Esophagus squamous epithelium (tissue), 5 donors: Measurements from ENCODE around the gene PPM1K. TPM values are rescaled to one million over a fixed set of nuclear protein-coding genes. Genes with fewer than 3 reads are reported as not detected.

ENCODE experiments used
- DNase-seq: peaks from one replicate; lab custom pipeline; 2025; lab: John Stamatoyannopoulos, UW
- H3K27ac ChIP-seq, 4 donors: fragments of 200-600 bp; sonication (generic); one replicate each; pipeline ENCODE4 v1.5.1; 2016 to 2019; ENCODE audit warnings: mild to moderate bottlenecking in 1 of 4
- H3K27me3 ChIP-seq, 4 donors: fragments of 200-600 bp; sonication (generic); 1 replicate in 3 of 4; 2 replicates in 1 of 4; pipeline versions ENCODE4 v1.5.1 to v1.6.0; 2017 to 2021; ENCODE audit warnings: antibody characterized with exemption in 1 of 4
- H3K36me3 ChIP-seq, 3 donors: fragments of 200-600 bp; sonication (generic); one replicate each; pipeline ENCODE4 v1.5.1; 2016 to 2019
- H3K4me1 ChIP-seq, 3 donors: fragments of 200-600 bp; sonication (generic); one replicate each; pipeline ENCODE4 v1.5.1; 2017 to 2019
- H3K4me3 ChIP-seq, 4 donors: fragments of 200-600 bp; sonication (generic); 1 replicate in 3 of 4; 2 replicates in 1 of 4; pipeline ENCODE4 v1.5.1; 2016 to 2019; ENCODE audit warnings: mild to moderate bottlenecking in 2 of 4, moderate library complexity in 1 of 4
- H3K9me3 ChIP-seq, 3 donors: fragments of 200-600 bp; sonication (generic); one replicate each; pipeline ENCODE4 v1.5.1; 2016 to 2019
- CTCF ChIP-seq, 6 experiments: fragments of 450-650 bp in 4 of 6; fragments of 200-600 bp in 2 of 6; sonication (generic) in 2 of 6; IDR thresholded peaks; one replicate each; pipeline ENCODE4 v1.5.1; 2016 to 2019; ENCODE audit warnings: antibody characterized with exemption in 6 of 6, mild to moderate bottlenecking in 4 of 6, moderate library complexity in 4 of 6
- POLR2A ChIP-seq, 4 donors: fragments of 450-650 bp; IDR thresholded peaks; one replicate each; pipeline ENCODE4 v1.6.1; 2017; ENCODE audit warnings: antibody characterized with exemption in 4 of 4, mild to moderate bottlenecking in 4 of 4, moderate library complexity in 3 of 4
- WGBS, 2 donors: methylation state at CpG; one replicate each; pipeline ENCODE4 v1.1.5; 2018; 5-methylcytosine and 5-hydroxymethylcytosine counted together
- intact Hi-C: fragments of 100-400 bp; cut with DNase I; formaldehyde crosslinking; loops from one replicate; pipeline ENCODE4 v1.15.0; 2022
- total RNA-seq, 4 donors: library from RNA; depleted of rRNA; stranded (reverse); fragments of >200 nt; gene quantifications; one replicate each; pipeline ENCODE4 v1.1.0, GENCODE V29; 2016
- donor health status: DM: yes; HTN: yes; CAD: no.

Gene PPM1K
- 10 to 100 TPM in 3 of 4 donors, 1 to 10 TPM in 1; 4.4 to 34.0 (median 11.7) TPM for total RNA-seq

DNA sequence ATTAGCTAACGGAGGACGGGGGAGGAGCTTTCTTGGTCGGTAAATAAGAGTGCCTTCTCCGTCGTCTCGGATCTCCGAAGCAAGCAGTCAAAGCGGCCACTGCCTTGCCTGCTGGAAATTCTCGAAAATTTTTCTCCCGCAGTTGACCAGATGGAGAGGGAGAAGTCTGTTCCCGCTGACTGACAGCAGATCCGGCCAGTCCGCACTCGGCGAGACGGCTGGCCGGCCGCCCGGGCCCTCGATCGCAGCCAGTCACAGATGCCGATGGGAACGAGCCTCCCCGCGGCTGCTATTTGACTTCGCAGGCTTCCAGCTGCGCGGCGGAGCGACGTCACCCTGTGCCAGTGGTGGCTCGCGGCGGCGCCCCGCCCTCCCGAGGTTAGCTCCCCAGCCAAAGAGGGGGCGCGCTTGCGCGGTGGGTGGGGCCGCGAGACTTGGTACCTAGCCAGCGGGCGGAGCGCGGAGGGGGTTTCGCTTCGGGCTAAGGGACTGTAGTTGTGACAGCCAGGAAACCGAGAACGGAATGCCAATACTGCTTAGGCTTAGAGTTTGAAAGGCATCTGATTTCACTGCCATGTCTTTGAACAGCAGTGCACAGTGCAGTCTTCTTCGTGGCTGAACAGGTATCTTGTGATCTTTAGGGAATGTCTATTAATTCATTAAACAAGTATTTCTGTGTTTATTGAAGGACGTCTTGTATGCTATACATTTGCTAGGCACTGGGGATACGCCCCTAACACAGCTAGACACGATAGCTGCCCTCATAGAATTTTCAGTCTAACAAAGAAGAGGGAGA is at the start of gene PPM1K:
TSS of gene PPM1K (minus strand) at position 123 of the 796 bp plus-strand sequence. CDS start 5,978 bp downstream, outside the sequence.
- intact Hi-C loops, result loop anchor here (10.0 kb wide), 1 partner anchor 80 kb away; no protein-coding TSS in a partner anchor
- peak in 4 of 6 experiments; percentile 5 to 25 (median 18) for TF ChIP-seq CTCF (IDR thresholded peaks at IDR 0.05)
- peak in 3 of 4 donors; percentile 64 to 90 (median 89) for TF ChIP-seq POLR2A (IDR thresholded peaks at IDR 0.05)
- WGBS, 2 donors, result 0% methylated on average over 5 to 23 of the region's 55 CpGs

GRCh38 chr4:88333741-88334405 is 49.5 kb upstream of the PPM1K start:
- peaks cover 0 to 41% (median 14%) of the 10 kb centered on the region in 3 donors for H3K4me1 ChIP-seq
- no peaks in the 10 kb centered on the region for H3K27me3 ChIP-seq
- TF ChIP-seq CTCF (IDR thresholded peaks at IDR 0.05), result no peak
- no peak for TF ChIP-seq POLR2A (IDR thresholded peaks at IDR 0.05)
- peak overlapping the region in 3 of 4 donors; percentile 34 to 67 (median 58) for H3K27ac ChIP-seq
- H3K4me3 ChIP-seq, result no peak overlapping the region
- 88 to 100% methylated on average over 1 of the region's 1 CpG for WGBS, 2 donors
- no peak for DNase-seq
- intact Hi-C loops, result no loop called here
- no peaks in the 10 kb centered on the region for H3K36me3 ChIP-seq
- H3K9me3 ChIP-seq, result no peaks in the 10 kb centered on the region

More for the DNA sequence above, at the start of gene PPM1K:
- Histone ChIP-seq H3K4me3 (peak within 1 kb of the TSS; percentile 65 to 88 (median 78)), H3K36me3 (no peaks in the 10 kb centered on the region), H3K4me1 (peaks cover 7 to 56% (median 8%) of the 10 kb centered on the region in 3 donors), H3K27ac (peak within 1 kb of the TSS; percentile 96 to 100 (median 100)), H3K27me3 (no peaks in the 10 kb centered on the region), H3K9me3 (no peaks in the 10 kb centered on the region)
- DNase-seq, result peak; percentile 92

- Histone ChIP-seq H3K4me3 (no peak overlapping the region), H3K36me3 (no peaks in the 10 kb centered on the region), H3K27me3 (no peaks in the 10 kb centered on the region), H3K27ac (peak overlapping the region in 1 of 4 donors; percentile 50), H3K4me1 (peaks cover 0 to 33% (median 2%) of the 10 kb centered on the region in 3 donors), H3K9me3 (no peaks in the 10 kb centered on the region)
- intact Hi-C loops, result no loop called here
- no peak for DNase-seq
- 29 to 36% methylated on average over 1 of the region's 1 CpG for WGBS, 2 donors
- TF ChIP-seq POLR2A (IDR thresholded peaks at IDR 0.05) (no peak), CTCF (IDR thresholded peaks at IDR 0.05) (no peak)
Measured at GRCh38 chr4:88327665-88328064, 43.3 kb upstream of the PPM1K start.

- no peak for TF ChIP-seq CTCF (IDR thresholded peaks at IDR 0.05)
- TF ChIP-seq POLR2A (IDR thresholded peaks at IDR 0.05), result no peak
- H3K36me3 ChIP-seq, result no peaks in the 10 kb centered on the region
- H3K4me1 ChIP-seq, result peaks cover 5 to 50% (median 8%) of the 10 kb centered on the region in 3 donors
- peak overlapping the region; percentile 61 to 82 (median 77) for H3K27ac ChIP-seq
- H3K4me3 ChIP-seq, result peak overlapping the region in 3 of 4 donors; percentile 8 to 20 (median 17)
- H3K9me3 ChIP-seq, result no peaks in the 10 kb centered on the region
- intact Hi-C loops, result no loop called here
- H3K27me3 ChIP-seq, result no peaks in the 10 kb centered on the region
- peak; percentile 4 for DNase-seq
- whole genome bisulfite sequencing, 2 donors, result 27 to 34% methylated on average over 5 of the region's 5 CpGs
Measured at GRCh38 chr4:88320780-88321373, 36.5 kb upstream of the PPM1K start.
